ENCODE results near the gene CEACAM16.

DNA sequence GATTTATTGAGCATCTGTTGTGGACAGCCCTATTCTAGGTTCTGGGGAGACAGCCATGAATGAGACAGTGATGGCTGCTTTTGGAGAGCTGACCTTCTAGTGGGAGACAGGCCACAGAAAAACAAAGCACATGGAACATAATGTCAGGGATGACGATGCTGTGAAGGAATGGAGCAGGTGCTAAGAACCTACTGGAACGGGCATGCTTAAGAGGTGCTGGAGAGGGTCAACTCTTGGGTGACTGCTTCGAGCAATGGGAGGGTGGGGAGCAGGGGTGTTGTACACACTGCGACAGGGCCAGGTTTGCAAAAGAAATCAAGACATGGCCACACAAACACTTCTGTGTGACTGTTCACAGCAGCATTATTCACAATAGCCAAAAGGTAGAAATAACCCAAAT lies 12.1 kb upstream of the CEACAM16 start:
- TF ChIP-seq, protein P1, sequence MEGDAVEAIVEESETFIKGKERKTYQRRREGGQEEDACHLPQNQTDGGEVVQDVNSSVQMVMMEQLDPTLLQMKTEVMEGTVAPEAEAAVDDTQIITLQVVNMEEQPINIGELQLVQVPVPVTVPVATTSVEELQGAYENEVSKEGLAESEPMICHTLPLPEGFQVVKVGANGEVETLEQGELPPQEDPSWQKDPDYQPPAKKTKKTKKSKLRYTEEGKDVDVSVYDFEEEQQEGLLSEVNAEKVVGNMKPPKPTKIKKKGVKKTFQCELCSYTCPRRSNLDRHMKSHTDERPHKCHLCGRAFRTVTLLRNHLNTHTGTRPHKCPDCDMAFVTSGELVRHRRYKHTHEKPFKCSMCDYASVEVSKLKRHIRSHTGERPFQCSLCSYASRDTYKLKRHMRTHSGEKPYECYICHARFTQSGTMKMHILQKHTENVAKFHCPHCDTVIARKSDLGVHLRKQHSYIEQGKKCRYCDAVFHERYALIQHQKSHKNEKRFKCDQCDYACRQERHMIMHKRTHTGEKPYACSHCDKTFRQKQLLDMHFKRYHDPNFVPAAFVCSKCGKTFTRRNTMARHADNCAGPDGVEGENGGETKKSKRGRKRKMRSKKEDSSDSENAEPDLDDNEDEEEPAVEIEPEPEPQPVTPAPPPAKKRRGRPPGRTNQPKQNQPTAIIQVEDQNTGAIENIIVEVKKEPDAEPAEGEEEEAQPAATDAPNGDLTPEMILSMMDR (IDR thresholded peaks at IDR 0.05; ENCODE audit: insufficient read depth, low read length), result no peak
- no peak for TF ChIP-seq SPI1 (IDR thresholded peaks at IDR 0.05; ENCODE audit: borderline replicate concordance, low read depth)
